H4 (cell line): ENCODE results near the gene CDK18. TPM values are rescaled to one million over a fixed set of nuclear protein-coding genes. Genes with fewer than 3 reads are reported as not detected.

Source experiments
- DNase-seq: peaks from one replicate; pipeline ENCODE4 v3.0.0-alpha.2; 2015; ENCODE audit warnings: low spot score
- total RNA-seq: library from RNA; depleted of rRNA; stranded (reverse); fragments of >200 nt; shearing (Covaris generic); gene quantifications from 2 replicates; pipeline ENCODE4 v1.2.3, GENCODE V29; 2014

CDK18 gene
- total RNA-seq, 1 experiment from 2014 or later: 4.4 TPM

GRCh38 chr1:205569411-205570172, 65.1 kb downstream of the CDK18 start:
- no peak for DNase-seq

- no peak for DNase-seq
Observed at GRCh38 chr1:205570173-205570501, 65.7 kb downstream of the CDK18 start.

DNA sequence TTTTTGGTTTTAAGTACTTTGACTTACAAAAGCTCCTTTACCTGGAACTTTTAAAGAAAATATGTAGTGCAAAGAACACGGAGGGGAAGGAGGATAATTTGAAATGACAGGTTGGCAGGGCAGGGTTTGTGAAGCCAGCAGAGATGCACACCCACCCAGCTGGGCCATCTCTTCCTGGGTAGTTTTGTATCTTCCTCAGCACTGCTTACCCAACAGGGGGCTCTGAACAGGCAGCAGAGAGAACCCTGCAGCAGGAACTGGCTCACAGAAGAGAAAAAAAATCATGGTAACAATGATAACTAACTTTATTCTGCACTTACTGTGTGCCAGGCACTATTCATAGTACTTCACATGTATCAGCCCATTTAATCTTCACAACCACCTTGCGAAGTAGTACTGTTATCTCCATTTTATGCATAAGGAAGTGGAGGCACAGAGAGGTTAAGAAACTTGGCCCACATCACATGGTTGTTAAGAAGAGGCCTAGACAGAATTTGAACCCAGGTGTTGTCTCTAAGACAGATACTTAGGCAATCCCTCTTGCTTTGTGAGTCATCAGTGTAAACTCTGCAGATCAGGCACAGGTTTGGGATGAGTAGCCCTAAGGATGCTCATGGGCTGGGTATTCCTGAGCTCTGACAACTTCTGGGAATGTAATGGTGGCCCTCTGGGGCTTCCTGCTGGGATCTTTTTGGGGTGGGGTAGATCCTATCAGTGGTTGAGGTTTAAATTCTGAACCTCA, 66.5 kb downstream of the CDK18 start:
- no peak for DNase-seq

DNA sequence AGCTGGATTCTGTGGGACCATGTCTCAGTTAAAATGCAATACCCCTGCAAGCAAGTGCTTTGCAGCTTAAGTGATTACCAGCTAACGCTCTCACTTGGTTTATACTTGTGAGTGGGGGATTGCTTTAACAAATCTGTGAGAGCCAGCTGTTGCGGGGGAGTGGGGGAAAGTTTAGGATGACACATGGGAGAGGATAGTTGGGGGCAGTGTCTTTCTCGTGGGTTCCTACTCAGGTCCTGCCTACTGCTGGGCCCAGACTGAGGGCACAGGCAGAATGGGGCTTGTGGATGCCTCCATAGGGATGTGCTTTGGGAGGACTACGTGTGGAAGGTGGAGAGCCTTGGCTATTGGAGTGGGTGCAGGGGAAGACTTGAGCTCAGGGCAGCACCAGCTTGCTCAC, 67.3 kb downstream of the CDK18 start:
- DNase-seq: no peak

- DNase-seq: no peak
Observed at GRCh38 chr1:205572421-205572820, 68.0 kb downstream of the CDK18 start.

DNA sequence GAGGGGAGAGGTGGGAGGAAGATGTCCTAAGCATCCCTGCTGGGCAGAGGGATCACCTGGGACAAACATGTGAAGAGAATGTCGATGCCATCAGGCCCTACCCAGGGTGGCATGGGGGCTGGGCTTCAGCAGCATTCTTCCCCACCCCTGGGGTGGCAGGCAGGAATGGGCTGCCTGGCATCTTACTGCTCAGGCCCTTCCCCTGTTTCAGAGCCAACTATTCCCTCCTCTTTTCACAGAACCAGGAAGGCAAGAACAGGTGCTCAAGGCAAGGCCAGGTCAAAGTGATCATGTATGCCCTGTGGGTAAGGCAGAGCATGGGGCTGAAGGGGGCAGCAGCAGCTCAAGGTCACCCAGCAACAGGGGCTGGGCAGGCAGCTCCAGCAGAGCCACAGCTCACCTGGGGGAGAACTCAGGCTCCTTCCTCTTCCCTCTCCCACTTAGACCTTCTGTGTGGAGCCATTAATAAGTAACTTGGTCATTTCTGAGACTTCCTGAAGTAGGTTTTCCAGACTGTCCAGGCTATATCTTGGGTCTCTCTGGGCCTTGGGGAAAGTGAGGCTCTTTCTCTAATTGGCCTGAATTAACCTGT, 70.9 kb downstream of the CDK18 start:
- DNase-seq: no peak

DNA sequence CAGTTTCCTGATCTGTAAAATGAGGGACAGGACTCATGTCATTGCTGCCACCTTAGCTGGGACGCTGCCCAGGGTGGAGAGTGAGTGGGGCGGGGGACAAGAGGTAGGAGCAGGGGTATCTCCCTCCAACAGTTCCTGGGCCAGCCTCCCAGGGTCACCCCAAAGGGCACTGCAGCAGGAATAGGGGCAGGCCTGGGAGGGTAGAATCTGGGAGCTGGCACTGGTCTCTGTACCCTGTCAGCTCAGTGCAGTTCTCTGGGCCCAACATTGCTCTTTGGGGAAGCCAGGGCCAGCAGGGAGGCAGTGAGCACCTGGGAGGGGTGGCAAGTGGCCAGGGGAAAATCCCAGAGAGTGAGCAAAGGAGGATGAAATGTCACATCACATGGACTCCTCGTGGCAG, 71.5 kb downstream of the CDK18 start:
- DNase-seq: no peak

DNA sequence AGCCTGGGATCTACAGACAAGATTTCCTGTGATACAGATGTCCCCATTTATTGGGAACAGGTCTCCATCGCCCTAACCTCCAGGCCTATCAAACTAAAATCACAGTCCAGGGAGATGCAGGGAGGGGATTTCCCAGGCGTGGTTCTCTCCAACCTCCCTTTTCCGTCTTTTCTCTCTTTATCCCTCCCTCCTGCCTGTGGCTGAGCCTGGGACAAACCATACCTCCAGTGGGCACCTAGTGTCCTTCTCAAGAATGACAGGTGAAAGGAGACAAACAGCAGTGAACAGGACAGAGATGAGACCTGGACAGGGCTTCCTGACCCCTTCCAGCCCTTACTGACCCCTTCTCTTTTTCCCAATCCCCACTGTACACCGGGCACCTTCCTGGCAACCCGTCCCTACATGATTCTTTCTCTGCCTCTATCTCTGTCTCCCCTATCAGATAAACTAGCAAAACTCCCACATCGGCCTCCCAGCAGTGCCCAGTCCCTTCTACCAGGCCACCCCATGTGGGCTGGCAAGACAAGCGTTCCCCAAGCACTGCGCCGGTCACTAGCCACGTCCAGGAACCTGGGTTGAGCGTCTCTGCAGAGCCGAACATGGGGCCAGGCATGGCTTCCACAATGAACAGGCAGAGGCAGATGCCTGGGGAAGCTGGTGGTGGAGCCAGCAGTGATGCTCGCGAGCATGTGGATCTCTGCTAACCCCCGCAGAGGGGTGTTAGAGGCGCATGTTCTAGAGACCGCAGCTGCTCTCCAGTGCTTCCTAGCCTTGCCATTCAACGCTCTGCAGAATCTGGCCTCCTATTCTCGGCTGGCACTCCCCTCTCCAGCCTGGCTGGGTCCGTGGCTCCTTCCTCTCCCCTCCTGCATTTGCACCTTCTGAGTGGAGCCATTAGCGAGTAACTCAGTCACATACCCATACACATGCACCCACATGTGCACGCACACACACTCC, 72.6 kb downstream of the CDK18 start:
- DNase-seq: no peak

GRCh38 chr1:205577874-205578658, 73.6 kb downstream of the CDK18 start:
- no peak for DNase-seq

DNA sequence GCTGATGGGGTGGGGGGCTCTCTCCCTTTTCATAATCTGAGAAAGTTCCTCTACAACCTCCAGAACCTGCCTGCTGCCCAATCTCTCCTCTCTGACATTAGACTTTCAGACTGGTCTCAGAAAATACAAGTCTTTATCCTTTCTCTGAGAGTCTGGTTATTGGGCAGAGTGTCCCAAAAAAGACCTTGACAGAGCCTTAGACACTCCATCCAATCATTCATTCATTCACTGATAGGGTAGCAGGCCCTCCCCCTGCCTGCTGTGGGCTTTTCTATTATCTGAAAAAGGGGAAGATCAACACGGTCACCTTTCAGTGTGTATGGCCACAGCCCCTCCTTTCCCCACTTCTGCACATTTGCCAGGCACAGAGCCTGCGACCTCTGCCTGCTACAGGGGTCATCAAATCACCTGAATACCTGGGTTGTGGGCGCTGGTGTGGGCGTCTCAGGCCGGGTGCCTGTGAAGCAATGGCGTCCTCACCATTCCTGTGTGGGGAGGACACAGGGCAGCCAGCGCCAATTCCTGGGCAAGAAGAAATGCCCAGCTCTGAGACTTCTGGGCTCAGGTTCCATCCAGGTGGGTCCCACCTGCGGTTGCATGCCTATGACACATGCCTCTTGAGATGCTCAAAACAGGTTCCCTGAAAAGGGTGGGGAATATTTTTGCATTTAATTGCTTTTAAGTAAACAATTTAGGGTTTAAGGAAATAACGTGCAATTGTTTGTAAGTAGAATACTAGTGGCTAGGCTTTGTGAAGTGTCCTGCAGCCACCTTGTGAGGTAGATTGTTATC, 74.5 kb downstream of the CDK18 start:
- no peak for DNase-seq

GRCh38 chr1:205579711-205580110, 75.2 kb downstream of the CDK18 start:
- DNase-seq: no peak

- DNase-seq: no peak
Observed at GRCh38 chr1:205580140-205580922, 75.9 kb downstream of the CDK18 start.

- DNase-seq: no peak
Observed at GRCh38 chr1:205580923-205581180, 76.4 kb downstream of the CDK18 start.

GRCh38 chr1:205581321-205581980, 77.0 kb downstream of the CDK18 start:
- DNase-seq: no peak

DNA sequence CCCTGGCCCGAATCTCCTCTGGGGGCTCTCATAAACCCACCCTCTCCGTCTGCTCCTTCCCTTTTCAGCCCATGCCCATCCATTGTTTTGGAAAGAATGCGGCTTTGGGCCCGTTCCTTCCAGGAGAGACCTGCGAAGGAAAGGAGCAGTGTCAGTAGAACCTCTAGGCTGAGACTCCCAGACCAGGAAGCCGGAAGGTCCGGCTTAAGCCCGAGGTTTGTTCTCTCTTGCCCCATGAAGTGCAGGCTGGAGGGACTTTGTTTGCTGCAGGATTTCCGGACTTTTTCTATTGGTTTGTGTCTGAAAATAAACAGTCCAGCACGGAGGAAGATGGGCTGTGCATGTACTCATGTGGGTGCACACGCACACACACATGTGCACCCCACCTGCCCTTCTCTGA, 77.6 kb downstream of the CDK18 start:
- no peak for DNase-seq
